Panc1 (cell line): ENCODE data around the gene RANGAP1. TPM values are rescaled to one million over a fixed set of nuclear protein-coding genes. Genes with fewer than 3 reads are reported as not detected.

ENCODE experiments used
- ATAC-seq: fragments of 200-7000 bp; cut with Tn5 transposase; 2 replicates; pipeline ENCODE4 v1.9.1; 2020; ENCODE audit warnings: mild to moderate bottlenecking, moderate library complexity
- BruUV-seq: library from RNA; stranded (reverse); fragments of 400-500 nt; replicated peaks from 2 replicates; lab custom pipeline; 2021; lab: Mats Ljungman, UMichigan
- CTCF ChIA-PET: fragments of 300-600 bp; sonication (Branson Sonifier 250); formaldehyde crosslinking; loops from one replicate; lab custom pipeline; 2022; ENCODE audit warnings: antibody characterized with exemption; lab: Charles Lee
- POLR2A ChIA-PET: fragments of 300-600 bp; sonication (Branson Sonifier 250); formaldehyde crosslinking; loops from one replicate; lab custom pipeline; 2022; ENCODE audit warnings: antibody characterized with exemption; lab: Charles Lee
- DNase-seq: peaks from one replicate; pipeline ENCODE4 v3.0.0-alpha.2; 2010; ENCODE audit warnings: low read depth, low spot score
- H3K27ac ChIP-seq: 2 replicates; pipeline ENCODE4 v1.5.1; 2011; ENCODE audit warnings: mild to moderate bottlenecking, low read length, inconsistent platforms
- H3K27me3 ChIP-seq: fragments of 200-500 bp; sonication (Bioruptor generic); 2 replicates; pipeline ENCODE4 v1.6.0; 2014; ENCODE audit warnings: low read length, inconsistent platforms; ENCODE audit not compliant: control insufficient read depth, insufficient read depth
- H3K36me3 ChIP-seq: fragments of 200-500 bp; sonication (Bioruptor generic); 2 replicates; pipeline ENCODE4 v1.5.1; 2014; ENCODE audit warnings: inconsistent platforms, mild to moderate bottlenecking, low read length, moderate library complexity; ENCODE audit not compliant: control insufficient read depth, insufficient read depth
- H3K4me1 ChIP-seq: 2 replicates; pipeline ENCODE4 v1.5.1; 2011; ENCODE audit warnings: inconsistent platforms, mild to moderate bottlenecking, low read length, moderate library complexity; ENCODE audit not compliant: control insufficient read depth, insufficient read depth
- H3K4me3 ChIP-seq, 2 experiments: 2 replicates each; pipeline ENCODE4 v1.5.1; 2011 to 2012; ENCODE audit warnings: low read depth in 2 of 2, low read length in 2 of 2, mild to moderate bottlenecking in 2 of 2, inconsistent platforms in 1 of 2, moderate library complexity in 1 of 2
- H3K9me3 ChIP-seq: fragments of 200-500 bp; sonication (Bioruptor generic); 2 replicates; pipeline ENCODE4 v1.5.1; 2014; ENCODE audit warnings: low read depth, mild to moderate bottlenecking, inconsistent platforms, low read length, moderate library complexity; ENCODE audit not compliant: control insufficient read depth, insufficient read depth
- CTCF ChIP-seq: fragments of 450-650 bp; IDR thresholded peaks from 2 replicates; pipeline ENCODE4 v1.5.1; 2017; ENCODE audit warnings: mild to moderate bottlenecking
- POLR2AphosphoS5 ChIP-seq: IDR thresholded peaks from 2 replicates; pipeline ENCODE4 v1.6.1; 2012; ENCODE audit warnings: mild to moderate bottlenecking, low read depth, low read length, moderate library complexity
- REST ChIP-seq, 2 experiments: IDR thresholded peaks; 2 replicates each; pipeline ENCODE4 v1.6.1; 2011 to 2012; ENCODE audit warnings: low read depth in 2 of 2, control low read depth in 1 of 2, low read length in 1 of 2, mild to moderate bottlenecking in 1 of 2, moderate library complexity in 1 of 2; ENCODE audit not compliant: insufficient read depth in 1 of 2
- SIN3A ChIP-seq: IDR thresholded peaks from 2 replicates; pipeline ENCODE4 v1.6.1; 2012; ENCODE audit warnings: low read depth, mild to moderate bottlenecking, low read length, moderate library complexity, borderline replicate concordance; ENCODE audit not compliant: insufficient read depth
- TCF7L2 ChIP-seq: IDR thresholded peaks from 2 replicates; pipeline ENCODE4 v1.6.1; 2011; ENCODE audit warnings: mild to moderate bottlenecking, low read depth, low read length, inconsistent platforms
- in situ Hi-C: cut with HindIII; loops from 2 replicates; pipeline ENCODE4 v1.10.0; 2016; ENCODE audit warnings: low sequenced_read_pairs, low pct_unique_long_range_greater_than_20kb
- intact Hi-C: fragments of 100-400 bp; cut with micrococcal nuclease; formaldehyde crosslinking; loops from one replicate; pipeline ENCODE4 v1.10.0; 2022; ENCODE audit not compliant: unreplicated experiment
- total RNA-seq: library from RNA; stranded (reverse); gene quantifications from one replicate; pipeline ENCODE4 v1.2.1, GENCODE V29; 2021; ENCODE audit not compliant: unreplicated experiment

RANGAP1 gene
- total RNA-seq, 1 experiment from 2014 or later: 140 TPM

GRCh38 chr22:41217553-41218157, 68.3 kb downstream of the RANGAP1 start:
- intact Hi-C loops: no loop called here
- Histone ChIP-seq H3K27me3 (no peaks in the 10 kb centered on the region), H3K4me3 (no peak overlapping the region), H3K27ac (no peak overlapping the region), H3K9me3 (no peaks in the 10 kb centered on the region), H3K4me1 (no peaks in the 10 kb centered on the region), H3K36me3 (no peaks in the 10 kb centered on the region)
- TF ChIP-seq CTCF (no peak), TCF7L2 (no peak), POLR2AphosphoS5 (no peak), REST (IDR thresholded peaks at IDR 0.05; ENCODE audit: insufficient read depth in 1 of 2, low read depth in 2 of 2, low read length in 1 of 2) (no peak), SIN3A (no peak)
- ATAC-seq (no peak), DNase-seq (no peak)
- ChIA-PET POLR2A (no interaction called here), CTCF (no interaction called here)
- BruUV-seq: no TSS peak
- in situ Hi-C loops: no loop called here

- no TSS peak for BruUV-seq
- intact Hi-C loops: no loop called here
- in situ Hi-C loops: no loop called here
- Histone ChIP-seq H3K4me3 (no peak overlapping the region), H3K9me3 (no peaks in the 10 kb centered on the region), H3K27ac (no peak overlapping the region), H3K36me3 (no peaks in the 10 kb centered on the region), H3K27me3 (no peaks in the 10 kb centered on the region), H3K4me1 (no peaks in the 10 kb centered on the region)
- ATAC-seq (peak; percentile 37; the same call in 1 of the 2 replicates), DNase-seq (no peak)
- CTCF ChIA-PET: no interaction called here
- no peak for TF ChIP-seq POLR2AphosphoS5
- TF ChIP-seq CTCF: no peak
- no peak for TF ChIP-seq TCF7L2
- no peak for TF ChIP-seq SIN3A
- no peak for TF ChIP-seq REST (IDR thresholded peaks at IDR 0.05; ENCODE audit: insufficient read depth in 1 of 2, low read depth in 2 of 2, low read length in 1 of 2)
- POLR2A ChIA-PET: interaction anchor here (0.6 kb wide), 1 partner anchor 63 kb away, joined by 3 read pairs; no protein-coding TSS in a partner anchor
These were observed 69.0 kb downstream of the RANGAP1 start for GRCh38 chr22:41216984-41217383.
